ENCODE results near the gene UCP1.
"Not testable (repeated sequence)": the region's sequence is repeated elsewhere in the genome, so short reads cannot be mapped to it uniquely, and the experiment has no call there.

The UCP1 gene

DNA sequence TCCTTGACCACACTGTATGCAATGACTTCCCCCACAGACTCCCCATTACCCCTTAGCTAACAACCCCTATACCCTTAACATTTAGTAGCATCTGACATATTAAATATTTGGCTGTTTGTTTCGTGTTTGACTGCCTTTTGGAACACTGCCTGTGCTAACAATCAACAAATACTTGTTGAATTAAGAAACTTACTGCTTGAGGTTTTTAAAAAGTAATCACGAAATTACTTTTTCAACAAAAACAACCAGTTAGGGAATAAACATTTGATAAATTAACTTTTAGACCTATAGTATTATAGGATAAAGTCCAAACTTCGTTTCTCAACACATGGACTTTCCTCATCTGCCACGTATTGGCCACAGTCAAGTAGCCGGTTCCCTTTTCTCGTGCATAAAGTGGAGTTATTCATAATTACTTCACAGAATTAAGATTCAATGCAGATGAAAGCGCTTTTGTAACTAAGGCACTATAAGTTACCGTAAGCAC is 45.3 kb downstream of the UCP1 start:
- Histone ChIP-seq H3K27ac (ENCODE audit: low read depth, low read length) (no peak overlapping the region), H3K9me3 (ENCODE audit: control insufficient read depth, insufficient read depth, low read length) (no peaks in the 10 kb centered on the region), H3K4me1 (ENCODE audit: control insufficient read depth, low read length) (peaks cover 19% of the 10 kb centered on the region), H3K27me3 (ENCODE audit: control insufficient read depth, low read length) (no peaks in the 10 kb centered on the region), H3K4me2 (ENCODE audit: low read length) (peak overlapping the region; percentile 83), H3K36me3 (ENCODE audit: control insufficient read depth, low read length) (peaks cover 27% of the 10 kb centered on the region), H3K79me2 (ENCODE audit: control insufficient read depth, low read length) (peaks cover 17% of the 10 kb centered on the region), H3F3A (ENCODE audit: control insufficient read depth, insufficient read depth) (no peaks in the 10 kb centered on the region), H3K9me2 (replicated peaks; ENCODE audit: control insufficient read depth, low read length) (no peaks in the 10 kb centered on the region), H3K4me3 (ENCODE audit: low read length) (peak overlapping the region; percentile 93), H4K20me1 (ENCODE audit: control insufficient read depth, insufficient read depth, low read depth, low read length) (no peaks in the 10 kb centered on the region)
- TF ChIP-seq, protein P1, sequence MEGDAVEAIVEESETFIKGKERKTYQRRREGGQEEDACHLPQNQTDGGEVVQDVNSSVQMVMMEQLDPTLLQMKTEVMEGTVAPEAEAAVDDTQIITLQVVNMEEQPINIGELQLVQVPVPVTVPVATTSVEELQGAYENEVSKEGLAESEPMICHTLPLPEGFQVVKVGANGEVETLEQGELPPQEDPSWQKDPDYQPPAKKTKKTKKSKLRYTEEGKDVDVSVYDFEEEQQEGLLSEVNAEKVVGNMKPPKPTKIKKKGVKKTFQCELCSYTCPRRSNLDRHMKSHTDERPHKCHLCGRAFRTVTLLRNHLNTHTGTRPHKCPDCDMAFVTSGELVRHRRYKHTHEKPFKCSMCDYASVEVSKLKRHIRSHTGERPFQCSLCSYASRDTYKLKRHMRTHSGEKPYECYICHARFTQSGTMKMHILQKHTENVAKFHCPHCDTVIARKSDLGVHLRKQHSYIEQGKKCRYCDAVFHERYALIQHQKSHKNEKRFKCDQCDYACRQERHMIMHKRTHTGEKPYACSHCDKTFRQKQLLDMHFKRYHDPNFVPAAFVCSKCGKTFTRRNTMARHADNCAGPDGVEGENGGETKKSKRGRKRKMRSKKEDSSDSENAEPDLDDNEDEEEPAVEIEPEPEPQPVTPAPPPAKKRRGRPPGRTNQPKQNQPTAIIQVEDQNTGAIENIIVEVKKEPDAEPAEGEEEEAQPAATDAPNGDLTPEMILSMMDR (IDR thresholded peaks at IDR 0.05; ENCODE audit: low read depth, low read length, poor library complexity, severe bottlenecking): no peak

DNA sequence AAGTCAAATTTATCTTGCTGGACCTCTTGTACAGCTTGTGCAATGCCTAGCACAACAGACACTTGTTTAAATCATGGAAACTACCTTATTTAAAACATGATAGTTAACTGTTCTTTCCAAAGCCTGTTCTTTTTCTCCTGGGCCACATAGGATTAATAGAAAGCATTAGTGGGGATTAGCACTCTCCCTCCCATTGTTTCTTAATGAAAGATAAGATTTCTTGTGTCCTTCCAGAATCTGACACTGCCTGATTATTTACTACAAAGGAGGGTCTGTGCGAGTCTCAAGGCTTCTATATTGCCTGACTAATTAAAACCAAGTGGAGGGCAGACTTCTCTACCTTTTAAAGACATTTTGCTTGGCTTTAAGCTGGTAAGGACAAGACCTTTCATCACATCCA is 53.3 kb downstream of the UCP1 start:
- TF ChIP-seq, protein P1 (IDR thresholded peaks at IDR 0.05; ENCODE audit: low read depth, low read length, poor library complexity, severe bottlenecking): no peak
- TF ChIP-seq EZH2phosphoT487 (IDR thresholded peaks at IDR 0.05; ENCODE audit: borderline replicate concordance, low read length): no peak
- no peaks in the 10 kb centered on the region for H3K4me1 ChIP-seq (ENCODE audit: control insufficient read depth, low read length)
- H4K20me1 ChIP-seq (ENCODE audit: control insufficient read depth, insufficient read depth, low read depth, low read length): no peaks in the 10 kb centered on the region
- H3F3A ChIP-seq (ENCODE audit: control insufficient read depth, insufficient read depth): no peaks in the 10 kb centered on the region
- H3K27me3 ChIP-seq (ENCODE audit: control insufficient read depth, low read length): no peaks in the 10 kb centered on the region
- no peaks in the 10 kb centered on the region for H3K36me3 ChIP-seq (ENCODE audit: control insufficient read depth, low read length)
- H3K27ac ChIP-seq (ENCODE audit: low read depth, low read length): no peak overlapping the region
- H3K9me3 ChIP-seq (ENCODE audit: control insufficient read depth, insufficient read depth, low read length): no peaks in the 10 kb centered on the region
- H3K4me3 ChIP-seq (ENCODE audit: low read length): no peak overlapping the region
- no peak overlapping the region for H3K4me2 ChIP-seq (ENCODE audit: low read length)
- H3K9me2 ChIP-seq (replicated peaks; ENCODE audit: control insufficient read depth, low read length): no peaks in the 10 kb centered on the region
- H3K79me2 ChIP-seq (ENCODE audit: control insufficient read depth, low read length): no peaks in the 10 kb centered on the region

DNA sequence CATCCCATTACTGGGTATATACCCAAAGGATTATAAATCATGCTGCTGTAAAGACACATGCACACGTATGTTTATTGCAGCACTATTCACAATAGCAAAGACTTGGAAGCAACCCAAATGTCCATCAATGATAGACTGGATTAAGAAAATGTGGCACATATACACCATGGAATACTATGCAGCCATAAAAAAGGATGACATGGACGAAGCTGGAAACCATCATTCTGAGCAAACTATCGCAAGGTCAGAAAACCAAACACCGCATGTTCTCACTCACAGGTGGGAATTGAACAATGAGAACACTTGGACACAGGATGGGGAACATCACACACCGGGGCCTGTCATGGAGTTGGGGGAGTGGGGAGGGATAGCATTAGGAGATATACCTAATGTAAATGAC is 55.0 kb downstream of the UCP1 start:
- H3K27ac ChIP-seq (ENCODE audit: low read depth, low read length); H3K36me3 ChIP-seq (ENCODE audit: control insufficient read depth, low read length); H3K27me3 ChIP-seq (ENCODE audit: control insufficient read depth, low read length); H3K4me2 ChIP-seq (ENCODE audit: low read length); H3K9me2 ChIP-seq (replicated peaks; ENCODE audit: control insufficient read depth, low read length); H4K20me1 ChIP-seq (ENCODE audit: control insufficient read depth, insufficient read depth, low read depth, low read length); H3K79me2 ChIP-seq (ENCODE audit: control insufficient read depth, low read length); H3K4me3 ChIP-seq (ENCODE audit: low read length); H3F3A ChIP-seq (ENCODE audit: control insufficient read depth, insufficient read depth); H3K9me3 ChIP-seq (ENCODE audit: control insufficient read depth, insufficient read depth, low read length); H3K4me1 ChIP-seq (ENCODE audit: control insufficient read depth, low read length): not testable (repeated sequence)

Data from DOHH2 (cell line).